ENCODE data around the gene MINK1. TPM values are rescaled to one million over a fixed set of nuclear protein-coding genes. Genes with fewer than 3 reads are reported as not detected.

The MINK1 gene
- 111 and 204 TPM in 2 replicates for total RNA-seq (ENCODE audit: low replicate concordance)
- long read RNA-seq, partial matches to known transcripts: 0 of 1 reads
- long read RNA-seq, other reads (novel, unspliced or antisense): 1 of 1 reads

- peak within 1 kb of the TSS; percentile 98 for H3K27ac Mint-ChIP-seq
- H3K36me3 Mint-ChIP-seq: no peaks in the 10 kb centered on the region
- no peaks in the 10 kb centered on the region for H3K27me3 Mint-ChIP-seq
- peaks cover 32% of the 10 kb centered on the region for H3K4me1 Mint-ChIP-seq (ENCODE audit: unreplicated experiment)
- no peaks in the 10 kb centered on the region for H3K9me3 Mint-ChIP-seq
- TF ChIP-seq CTCF (conservative IDR thresholded peaks at IDR 0.05): no peak
- peak; percentile 92 for DNase-seq (ENCODE audit: extremely low spot score, unreplicated experiment)
- H3K4me3 Mint-ChIP-seq: peak within 1 kb of the TSS; percentile 96
Observed at GRCh38 chr17:4833178-4833940, at the start of gene MINK1. Gene MINK1 (plus strand): TSS chr17:4833340. CDS start chr17:4833584, 244 bp downstream.

GRCh38 chr17:4785311-4786105 is 47.6 kb upstream of the MINK1 start:
- no peak for DNase-seq (ENCODE audit: extremely low spot score, unreplicated experiment)
- H3K27ac Mint-ChIP-seq: no peak overlapping the region
- H3K9me3 Mint-ChIP-seq: no peaks in the 10 kb centered on the region
- no peak overlapping the region for H3K4me3 Mint-ChIP-seq
- peaks cover 14% of the 10 kb centered on the region for H3K4me1 Mint-ChIP-seq (ENCODE audit: unreplicated experiment)
- H3K36me3 Mint-ChIP-seq: no peaks in the 10 kb centered on the region
- H3K27me3 Mint-ChIP-seq: peaks cover 18% of the 10 kb centered on the region
- no peak for TF ChIP-seq CTCF (conservative IDR thresholded peaks at IDR 0.05)

GRCh38 chr17:4786106-4786511 is 47.0 kb upstream of the MINK1 start, which contains the start of gene VMO1:
Gene VMO1 (minus strand): TSS chr17:4786364. CDS start chr17:4786352, 12 bp downstream.
- Mint-ChIP-seq H3K4me1 (ENCODE audit: unreplicated experiment) (peaks cover 14% of the 10 kb centered on the region), H3K27me3 (peaks cover 19% of the 10 kb centered on the region), H3K9me3 (no peaks in the 10 kb centered on the region), H3K4me3 (peak within 1 kb of the TSS; percentile 65), H3K27ac (peak within 1 kb of the TSS; percentile 72), H3K36me3 (no peaks in the 10 kb centered on the region)
- DNase-seq (ENCODE audit: extremely low spot score, unreplicated experiment): no peak
- no peak for TF ChIP-seq CTCF (conservative IDR thresholded peaks at IDR 0.05)

- Mint-ChIP-seq H3K9me3 (no peaks in the 10 kb centered on the region), H3K4me3 (no peak overlapping the region), H3K36me3 (no peaks in the 10 kb centered on the region), H3K27ac (no peak overlapping the region), H3K4me1 (ENCODE audit: unreplicated experiment) (peaks cover 14% of the 10 kb centered on the region), H3K27me3 (peaks cover 19% of the 10 kb centered on the region)
- no peak for TF ChIP-seq CTCF (conservative IDR thresholded peaks at IDR 0.05)
- DNase-seq (ENCODE audit: extremely low spot score, unreplicated experiment): no peak
Observed at GRCh38 chr17:4786516-4786915, 46.6 kb upstream of the MINK1 start.

GRCh38 chr17:4788159-4788806 is 44.9 kb upstream of the MINK1 start:
- no peaks in the 10 kb centered on the region for H3K9me3 Mint-ChIP-seq
- peak overlapping the region; percentile 72 for H3K27ac Mint-ChIP-seq
- H3K4me3 Mint-ChIP-seq: peak overlapping the region; percentile 91
- no peak for DNase-seq (ENCODE audit: extremely low spot score, unreplicated experiment)
- no peak for TF ChIP-seq CTCF (conservative IDR thresholded peaks at IDR 0.05)
- H3K27me3 Mint-ChIP-seq: peaks cover 12% of the 10 kb centered on the region
- H3K4me1 Mint-ChIP-seq (ENCODE audit: unreplicated experiment): peaks cover 14% of the 10 kb centered on the region
- no peaks in the 10 kb centered on the region for H3K36me3 Mint-ChIP-seq

Measured in type B pancreatic cell (in vitro differentiated cells).